ENCODE measurements around the gene EEF1AKMT3. TPM values are rescaled to one million over a fixed set of nuclear protein-coding genes. Genes with fewer than 3 reads are reported as not detected.

Gene EEF1AKMT3
- polyA plus RNA-seq, 1 experiment = 7.6 TPM

DNA sequence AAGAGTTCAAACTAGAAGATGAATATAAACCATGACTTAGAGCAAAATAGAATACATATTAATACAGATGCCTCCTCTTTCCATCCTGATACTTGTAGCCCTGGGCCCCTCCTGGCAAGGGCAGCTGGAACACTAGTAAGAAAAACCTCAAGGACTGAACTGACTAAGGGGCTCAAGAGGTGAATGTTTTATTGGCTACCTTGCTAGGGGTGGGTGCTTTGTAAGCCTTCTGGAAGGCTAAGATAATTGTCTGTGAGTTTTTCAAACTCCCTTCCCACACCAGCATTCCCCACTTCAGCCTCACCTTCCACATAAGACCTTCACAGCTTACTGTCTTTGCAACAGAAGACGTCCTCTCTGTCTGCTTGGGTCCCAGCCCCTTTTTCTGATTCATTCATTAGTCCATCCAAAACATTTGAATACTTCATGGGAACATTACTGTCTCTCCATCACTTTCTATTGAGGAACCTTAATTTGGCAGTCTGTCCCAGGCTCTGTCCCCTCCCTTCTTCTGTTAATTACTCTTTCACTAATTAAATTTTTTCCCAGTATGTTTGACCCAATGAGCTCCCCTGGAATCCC lies 18.6 kb upstream of the EEF1AKMT3 start:
- TF ChIP-seq, protein P1, sequence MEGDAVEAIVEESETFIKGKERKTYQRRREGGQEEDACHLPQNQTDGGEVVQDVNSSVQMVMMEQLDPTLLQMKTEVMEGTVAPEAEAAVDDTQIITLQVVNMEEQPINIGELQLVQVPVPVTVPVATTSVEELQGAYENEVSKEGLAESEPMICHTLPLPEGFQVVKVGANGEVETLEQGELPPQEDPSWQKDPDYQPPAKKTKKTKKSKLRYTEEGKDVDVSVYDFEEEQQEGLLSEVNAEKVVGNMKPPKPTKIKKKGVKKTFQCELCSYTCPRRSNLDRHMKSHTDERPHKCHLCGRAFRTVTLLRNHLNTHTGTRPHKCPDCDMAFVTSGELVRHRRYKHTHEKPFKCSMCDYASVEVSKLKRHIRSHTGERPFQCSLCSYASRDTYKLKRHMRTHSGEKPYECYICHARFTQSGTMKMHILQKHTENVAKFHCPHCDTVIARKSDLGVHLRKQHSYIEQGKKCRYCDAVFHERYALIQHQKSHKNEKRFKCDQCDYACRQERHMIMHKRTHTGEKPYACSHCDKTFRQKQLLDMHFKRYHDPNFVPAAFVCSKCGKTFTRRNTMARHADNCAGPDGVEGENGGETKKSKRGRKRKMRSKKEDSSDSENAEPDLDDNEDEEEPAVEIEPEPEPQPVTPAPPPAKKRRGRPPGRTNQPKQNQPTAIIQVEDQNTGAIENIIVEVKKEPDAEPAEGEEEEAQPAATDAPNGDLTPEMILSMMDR (IDR thresholded peaks at IDR 0.05; ENCODE audit: low read depth, low read length) = no peak
- DNase-seq (ENCODE audit: low read depth, low spot score) = no peak
- POLR2A ChIA-PET = interaction anchor here (0.6 kb wide), 1 partner anchor 171 kb away, joined by 3 read pairs; no protein-coding TSS in a partner anchor
- H3K27ac ChIP-seq (ENCODE audit: low read depth, low read length) = no peak overlapping the region
- H3K4me3 ChIP-seq (ENCODE audit: low read depth, low read length) = no peak overlapping the region
- no peaks in the 10 kb centered on the region; the same call in 1 of the 2 replicates for H3K9me3 ChIP-seq (ENCODE audit: control insufficient read depth, insufficient read depth, low read length)
- peaks cover 15% of the 10 kb centered on the region for H3K27me3 ChIP-seq (ENCODE audit: control insufficient read depth, insufficient read depth, low read length)
- CTCF ChIA-PET = no interaction called here

DNA sequence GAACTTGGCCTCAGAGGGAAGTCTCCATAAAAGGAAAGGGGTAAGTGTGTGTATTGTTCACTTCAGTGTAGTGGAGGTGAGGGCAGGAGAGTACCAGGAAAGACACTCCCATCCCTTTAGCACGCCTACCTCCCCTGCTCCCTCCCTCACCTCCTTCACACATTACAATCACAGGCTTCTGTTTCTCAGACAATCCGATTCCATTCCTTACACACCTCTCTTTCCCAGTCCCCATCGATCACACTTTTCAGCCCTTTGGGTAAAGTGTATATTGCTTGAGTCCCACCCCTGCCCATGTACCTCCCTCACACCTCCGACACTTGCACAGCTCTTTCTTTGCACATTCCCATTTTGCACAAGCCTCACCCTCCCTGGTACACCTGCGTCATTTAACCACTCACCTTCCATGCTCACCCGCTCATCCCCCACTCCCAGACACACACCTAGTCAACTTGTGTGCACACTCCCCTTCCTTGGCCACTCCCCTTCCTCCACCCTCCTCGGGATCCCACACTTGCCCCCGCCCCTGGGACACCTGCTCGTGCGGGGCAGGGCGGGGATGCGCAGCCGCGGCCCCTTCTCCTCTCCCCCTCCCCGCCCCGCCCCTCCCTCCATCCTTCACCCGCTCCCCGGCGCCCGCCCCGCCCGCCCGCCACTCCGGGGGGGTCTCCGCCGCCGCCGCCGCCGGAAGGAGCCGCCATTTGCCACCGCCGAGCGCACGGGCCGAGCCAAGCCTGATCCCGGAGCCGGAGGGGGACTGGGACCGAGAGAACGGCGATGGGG lies 17.8 kb upstream of the EEF1AKMT3 start, which contains the start of gene MARCHF9:
MARCHF9 (plus strand) TSS at position 693 of the 783 bp plus-strand sequence. CDS start 426 bp downstream, outside the sequence.
- CTCF ChIA-PET = no interaction called here
- peak within 1 kb of the TSS; percentile 61 for H3K4me3 ChIP-seq (ENCODE audit: low read depth, low read length)
- no peaks in the 10 kb centered on the region; the same call in 1 of the 2 replicates for H3K9me3 ChIP-seq (ENCODE audit: control insufficient read depth, insufficient read depth, low read length)
- no peak within 1 kb of the TSS for H3K27ac ChIP-seq (ENCODE audit: low read depth, low read length)
- DNase-seq (ENCODE audit: low read depth, low spot score) = no peak
- TF ChIP-seq, protein P1 (IDR thresholded peaks at IDR 0.05; ENCODE audit: low read depth, low read length) = no peak
- POLR2A ChIA-PET = interaction anchor here (0.6 to 1.0 kb wide), 2 partner anchors 18 to 172 kb away, joined by 3 read pairs; partner anchors contain the start of gene EEF1AKMT3
- H3K27me3 ChIP-seq (ENCODE audit: control insufficient read depth, insufficient read depth, low read length) = peaks cover 15% of the 10 kb centered on the region

DNA sequence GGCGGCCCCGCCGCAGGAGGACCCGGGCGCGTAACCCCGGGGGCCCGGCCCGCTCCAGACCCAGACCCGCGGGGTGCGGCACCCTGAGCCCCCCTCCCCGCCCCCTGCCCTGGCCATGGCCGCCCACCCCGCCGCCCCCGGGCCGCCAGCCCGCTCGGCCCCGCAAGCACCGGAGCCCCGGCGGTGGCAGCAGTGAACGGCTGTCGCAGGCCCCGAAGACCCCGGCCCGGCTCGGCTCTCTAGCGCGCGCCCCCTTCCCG lies 17.3 kb upstream of the EEF1AKMT3 start:
- peak overlapping the region; percentile 61 for H3K4me3 ChIP-seq (ENCODE audit: low read depth, low read length)
- H3K27ac ChIP-seq (ENCODE audit: low read depth, low read length) = no peak overlapping the region
- ChIA-PET POLR2A (interaction anchor here (1.0 kb wide), 1 partner anchor 17 kb away, joined by 3 read pairs; the partner anchor contains the start of gene EEF1AKMT3), CTCF (no interaction called here)
- H3K9me3 ChIP-seq (ENCODE audit: control insufficient read depth, insufficient read depth, low read length) = no peaks in the 10 kb centered on the region; the same call in 1 of the 2 replicates
- TF ChIP-seq, protein P1 (IDR thresholded peaks at IDR 0.05; ENCODE audit: low read depth, low read length) = no peak
- no peak for DNase-seq (ENCODE audit: low read depth, low spot score)
- H3K27me3 ChIP-seq (ENCODE audit: control insufficient read depth, insufficient read depth, low read length) = peaks cover 15% of the 10 kb centered on the region

DNA sequence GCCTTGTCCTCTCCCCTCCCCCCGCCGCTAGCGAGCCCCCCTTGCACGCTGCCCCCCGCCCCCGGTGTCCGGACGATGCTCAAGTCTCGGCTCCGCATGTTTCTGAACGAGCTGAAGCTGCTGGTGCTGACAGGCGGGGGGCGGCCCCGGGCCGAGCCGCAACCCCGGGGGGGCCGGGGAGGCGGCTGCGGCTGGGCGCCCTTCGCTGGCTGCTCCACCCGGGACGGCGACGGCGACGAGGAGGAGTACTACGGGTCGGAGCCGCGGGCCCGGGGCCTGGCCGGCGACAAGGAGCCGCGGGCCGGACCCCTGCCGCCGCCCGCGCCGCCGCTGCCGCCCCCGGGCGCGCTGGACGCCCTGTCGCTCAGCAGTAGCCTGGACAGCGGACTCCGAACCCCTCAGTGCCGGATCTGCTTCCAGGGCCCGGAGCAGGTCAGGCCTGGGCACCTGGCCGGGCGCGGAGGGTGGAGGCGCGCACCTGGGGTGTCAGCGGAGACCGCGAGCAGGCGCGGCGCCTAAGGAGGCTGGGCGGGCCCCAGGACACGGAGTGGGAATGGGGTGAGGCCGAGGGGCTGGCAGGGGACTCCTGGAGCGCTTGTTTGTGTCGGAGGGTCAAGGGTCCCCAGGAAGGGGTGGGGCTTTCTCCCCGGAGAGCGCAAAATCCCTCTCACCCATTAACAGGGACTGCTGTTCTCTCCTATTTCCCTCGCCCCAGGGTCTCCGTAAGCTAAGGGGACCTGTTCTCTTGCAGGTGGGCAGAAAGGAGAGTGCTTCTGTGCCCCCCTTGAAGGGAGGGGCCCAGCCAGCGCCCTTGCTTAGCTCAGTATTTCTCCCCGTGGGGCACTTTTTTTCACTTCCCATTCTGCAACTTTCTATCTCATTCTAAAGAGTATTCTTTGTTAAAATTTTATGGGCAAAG lies 16.7 kb upstream of the EEF1AKMT3 start:
- no peak for DNase-seq (ENCODE audit: low read depth, low spot score)
- Histone ChIP-seq H3K27me3 (ENCODE audit: control insufficient read depth, insufficient read depth, low read length) (peaks cover 15% of the 10 kb centered on the region), H3K27ac (ENCODE audit: low read depth, low read length) (no peak overlapping the region), H3K9me3 (ENCODE audit: control insufficient read depth, insufficient read depth, low read length) (no peaks in the 10 kb centered on the region; the same call in 1 of the 2 replicates), H3K4me3 (ENCODE audit: low read depth, low read length) (peak overlapping the region; percentile 61)
- CTCF ChIA-PET = interaction anchor here (0.5 to 2.3 kb wide), 19 partner anchors 8 to 1788 kb away, joined by 3 to 24 read pairs (median 6); partner anchors contain the start of genes CYP27B1, EEF1AKMT3, METTL1 and TSFM
- POLR2A ChIA-PET = interaction anchor here (1.0 kb wide), 1 partner anchor 17 kb away, joined by 3 read pairs; the partner anchor contains the start of gene EEF1AKMT3
- TF ChIP-seq, protein P1 (IDR thresholded peaks at IDR 0.05; ENCODE audit: low read depth, low read length) = no peak
